ENCODE data around the gene LBX2.

DNA sequence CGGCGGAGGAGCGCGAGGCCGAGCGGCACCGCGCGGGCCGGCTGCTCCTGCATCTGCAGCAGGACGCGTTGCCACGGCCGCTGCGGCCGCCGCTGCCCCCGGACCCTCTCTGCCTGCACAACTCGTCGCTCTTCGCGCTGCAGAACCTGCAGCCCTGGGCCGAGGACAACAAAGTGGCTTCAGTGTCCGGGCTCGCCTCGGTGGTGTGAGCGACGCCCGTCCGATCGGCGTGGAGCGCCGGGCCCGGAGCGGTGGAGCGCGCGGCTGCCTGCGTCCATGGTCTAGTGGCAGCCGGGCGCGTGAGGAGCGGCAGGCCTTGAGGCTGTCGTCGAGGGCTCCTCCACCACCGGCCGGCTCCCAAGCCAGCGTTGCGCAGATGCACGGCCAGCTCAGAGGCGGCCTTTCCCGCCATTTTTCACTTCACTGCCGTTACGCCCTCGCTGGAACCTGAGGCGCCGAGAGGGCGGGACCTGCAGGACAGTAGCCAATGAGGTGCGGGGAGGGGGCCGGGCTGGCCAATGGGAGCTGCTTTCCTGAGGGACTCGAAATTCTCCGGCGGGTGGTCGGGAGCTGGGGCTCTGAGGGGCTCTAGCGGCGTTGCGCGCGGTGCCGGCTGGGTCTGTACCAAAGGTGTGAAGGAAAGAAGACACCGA lies 16.7 kb upstream of the LBX2 start:
- TF ChIP-seq, protein P1, sequence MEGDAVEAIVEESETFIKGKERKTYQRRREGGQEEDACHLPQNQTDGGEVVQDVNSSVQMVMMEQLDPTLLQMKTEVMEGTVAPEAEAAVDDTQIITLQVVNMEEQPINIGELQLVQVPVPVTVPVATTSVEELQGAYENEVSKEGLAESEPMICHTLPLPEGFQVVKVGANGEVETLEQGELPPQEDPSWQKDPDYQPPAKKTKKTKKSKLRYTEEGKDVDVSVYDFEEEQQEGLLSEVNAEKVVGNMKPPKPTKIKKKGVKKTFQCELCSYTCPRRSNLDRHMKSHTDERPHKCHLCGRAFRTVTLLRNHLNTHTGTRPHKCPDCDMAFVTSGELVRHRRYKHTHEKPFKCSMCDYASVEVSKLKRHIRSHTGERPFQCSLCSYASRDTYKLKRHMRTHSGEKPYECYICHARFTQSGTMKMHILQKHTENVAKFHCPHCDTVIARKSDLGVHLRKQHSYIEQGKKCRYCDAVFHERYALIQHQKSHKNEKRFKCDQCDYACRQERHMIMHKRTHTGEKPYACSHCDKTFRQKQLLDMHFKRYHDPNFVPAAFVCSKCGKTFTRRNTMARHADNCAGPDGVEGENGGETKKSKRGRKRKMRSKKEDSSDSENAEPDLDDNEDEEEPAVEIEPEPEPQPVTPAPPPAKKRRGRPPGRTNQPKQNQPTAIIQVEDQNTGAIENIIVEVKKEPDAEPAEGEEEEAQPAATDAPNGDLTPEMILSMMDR (IDR thresholded peaks at IDR 0.05) = no peak
- no peak for TF ChIP-seq POLR2A (IDR thresholded peaks at IDR 0.05)
